ENCODE data around the gene LIG4.
"Not testable (repeated sequence)": the region's sequence is repeated elsewhere in the genome, so short reads cannot be mapped to it uniquely, and the experiment has no call there.

LIG4 gene

GRCh38 chr13:108215436-108215835, at the start of gene LIG4:
Gene LIG4 (minus strand): TSS chr13:108215536. CDS start chr13:108211268, 4,268 bp downstream.
- peak; percentile 97 for DNase-seq (ENCODE audit: low spot score)

- no peak for DNase-seq (ENCODE audit: low spot score)
These were observed 48.5 kb upstream of the LIG4 start for GRCh38 chr13:108263621-108264355.

GRCh38 chr13:108257248-108257647, 41.9 kb upstream of the LIG4 start:
- DNase-seq (ENCODE audit: low spot score) = no peak

- DNase-seq (ENCODE audit: low spot score) = no peak
These were observed 33.8 kb upstream of the LIG4 start for GRCh38 chr13:108249150-108249549.

GRCh38 chr13:108230377-108230776, 15.0 kb upstream of the LIG4 start:
- no peak for DNase-seq (ENCODE audit: low spot score)

- peak; percentile 75 for DNase-seq (ENCODE audit: low spot score)
These were observed 12.4 kb upstream of the LIG4 start for GRCh38 chr13:108227651-108228272.

- DNase-seq (ENCODE audit: low spot score) = no peak
These were observed 10.8 kb upstream of the LIG4 start for GRCh38 chr13:108226184-108226583.

- no peak for DNase-seq (ENCODE audit: low spot score)
These were observed 10.1 kb upstream of the LIG4 start for GRCh38 chr13:108225440-108225839.

- DNase-seq (ENCODE audit: low spot score) = no peak
These were observed 8.6 kb upstream of the LIG4 start for GRCh38 chr13:108223687-108224503.

- DNase-seq (ENCODE audit: low spot score) = peak; percentile 22
These were observed 4.7 kb upstream of the LIG4 start for GRCh38 chr13:108220041-108220440.

GRCh38 chr13:108218044-108218974, 3.0 kb upstream of the LIG4 start, which contains the start of gene ABHD13:
Gene ABHD13 (plus strand): TSS chr13:108218392. CDS start chr13:108229219, 10,827 bp downstream.
- peak; percentile 96 for DNase-seq (ENCODE audit: low spot score)

GRCh38 chr13:108217307-108218043, 2.1 kb upstream of the LIG4 start:
- DNase-seq (ENCODE audit: low spot score) = not testable (repeated sequence)

- DNase-seq (ENCODE audit: low spot score) = peak; percentile 65
These were observed 680 bp downstream of the LIG4 start for GRCh38 chr13:108214441-108215271.

- peak; percentile 53 for DNase-seq (ENCODE audit: low spot score)
These were observed 1.4 kb downstream of the LIG4 start for GRCh38 chr13:108213946-108214345.

- DNase-seq (ENCODE audit: low spot score) = peak; percentile 75
These were observed 2.5 kb downstream of the LIG4 start for GRCh38 chr13:108212886-108213285.

- DNase-seq (ENCODE audit: low spot score) = no peak
These were observed 4.8 kb downstream of the LIG4 start for GRCh38 chr13:108210551-108210950.

GRCh38 chr13:108200781-108201398, 14.4 kb downstream of the LIG4 start:
- no peak for DNase-seq (ENCODE audit: low spot score)

- no peak for DNase-seq (ENCODE audit: low spot score)
These were observed 19.5 kb downstream of the LIG4 start for GRCh38 chr13:108195861-108196260.

GRCh38 chr13:108195146-108195545, 20.2 kb downstream of the LIG4 start:
- peak; percentile 7 for DNase-seq (ENCODE audit: low spot score)

Measured in NAMALWA (cell line).